HG02981 (cell line): ENCODE measurements around the gene ZNF430.
"Not testable (repeated sequence)": the region's sequence is repeated elsewhere in the genome, so short reads cannot be mapped to it uniquely, and the experiment has no call there.

Experiments used
- ATAC-seq: cut with Tn5 transposase; IDR thresholded peaks from one replicate; pipeline ENCODE4 v1.9.1; 2021; ENCODE audit warnings: mild to moderate bottlenecking, moderate library complexity; ENCODE audit not compliant: unreplicated experiment

Gene ZNF430

GRCh38 chr19:21020298-21021227, at the start of gene ZNF430:
Gene ZNF430 (plus strand): TSS chr19:21020657. CDS start chr19:21020801, 144 bp downstream.
- ATAC-seq = peak; percentile 95

GRCh38 chr19:20992788-20993187, 27.7 kb upstream of the ZNF430 start:
- ATAC-seq = not testable (repeated sequence)

GRCh38 chr19:20999731-21000352, 20.6 kb upstream of the ZNF430 start:
- peak; percentile 96 for ATAC-seq

GRCh38 chr19:21021238-21021637, 781 bp downstream of the ZNF430 start:
- ATAC-seq = not testable (repeated sequence)

- no peak for ATAC-seq
Measured at GRCh38 chr19:21022996-21023395, 2.5 kb downstream of the ZNF430 start.

GRCh38 chr19:21023901-21024300, 3.4 kb downstream of the ZNF430 start:
- no peak for ATAC-seq

- ATAC-seq = no peak
Measured at GRCh38 chr19:21028969-21029268, 8.5 kb downstream of the ZNF430 start.

GRCh38 chr19:21045028-21045427, 24.6 kb downstream of the ZNF430 start:
- ATAC-seq = no peak

GRCh38 chr19:21046489-21046888, 26.0 kb downstream of the ZNF430 start:
- no peak for ATAC-seq

- ATAC-seq = no peak
Measured at GRCh38 chr19:21047716-21048115, 27.3 kb downstream of the ZNF430 start.

GRCh38 chr19:21052902-21053301, 32.4 kb downstream of the ZNF430 start:
- ATAC-seq = no peak

GRCh38 chr19:21065336-21065735, 44.9 kb downstream of the ZNF430 start:
- no peak for ATAC-seq

GRCh38 chr19:21082011-21082975, 61.8 kb downstream of the ZNF430 start, which contains the start of gene ZNF714:
Gene ZNF714 (plus strand): TSS chr19:21082203. CDS start chr19:21098269, 16,066 bp downstream.
- peak; percentile 97 for ATAC-seq

- ATAC-seq = no peak
Measured at GRCh38 chr19:21084343-21084742, 63.9 kb downstream of the ZNF430 start.

- no peak for ATAC-seq
Measured at GRCh38 chr19:21087871-21088270, 67.4 kb downstream of the ZNF430 start.

- ATAC-seq = no peak
Measured at GRCh38 chr19:21092109-21092508, 71.7 kb downstream of the ZNF430 start.

GRCh38 chr19:21094347-21095025, 74.0 kb downstream of the ZNF430 start:
- ATAC-seq = no peak

- ATAC-seq = no peak
Measured at GRCh38 chr19:21098291-21098690, 77.8 kb downstream of the ZNF430 start.

GRCh38 chr19:21101521-21102242, 81.2 kb downstream of the ZNF430 start:
- no peak for ATAC-seq

GRCh38 chr19:21109116-21109515, 88.7 kb downstream of the ZNF430 start:
- ATAC-seq = no peak
